ENCODE data around the gene DSE.

Gene DSE

GRCh38 chr6:116452531-116452930 lies 81.8 kb downstream of the DSE start:
- Histone ChIP-seq H3K4me3 (ENCODE audit: low read depth, low read length) (no peak overlapping the region), H3K4me1 (ENCODE audit: control insufficient read depth, insufficient read depth, low read length, unreplicated experiment) (peaks cover 13% of the 10 kb centered on the region), H3K27me3 (ENCODE audit: insufficient read depth, low read length) (no peaks in the 10 kb centered on the region), H3K27ac (ENCODE audit: low read depth, low read length) (no peak overlapping the region), H3K36me3 (ENCODE audit: insufficient read depth, low read length) (no peaks in the 10 kb centered on the region), H3K79me2 (ENCODE audit: control insufficient read depth, insufficient read depth, low read length, unreplicated experiment) (no peaks in the 10 kb centered on the region), H2AFZ (ENCODE audit: low read length, unreplicated experiment) (no peak overlapping the region)

- Histone ChIP-seq H3K79me2 (ENCODE audit: control insufficient read depth, insufficient read depth, low read length, unreplicated experiment) (no peaks in the 10 kb centered on the region), H3K27ac (ENCODE audit: low read depth, low read length) (no peak overlapping the region), H3K4me1 (ENCODE audit: control insufficient read depth, insufficient read depth, low read length, unreplicated experiment) (peaks cover under 1% of the 10 kb centered on the region), H3K36me3 (ENCODE audit: insufficient read depth, low read length) (no peaks in the 10 kb centered on the region), H3K27me3 (ENCODE audit: insufficient read depth, low read length) (no peaks in the 10 kb centered on the region), H3K4me3 (ENCODE audit: low read depth, low read length) (no peak overlapping the region), H2AFZ (ENCODE audit: low read length, unreplicated experiment) (no peak overlapping the region)
Measured at GRCh38 chr6:116456106-116456505, 85.4 kb downstream of the DSE start.

GRCh38 chr6:116456927-116457326 lies 86.2 kb downstream of the DSE start:
- H3K27ac ChIP-seq (ENCODE audit: low read depth, low read length): no peak overlapping the region
- no peaks in the 10 kb centered on the region for H3K36me3 ChIP-seq (ENCODE audit: insufficient read depth, low read length)
- no peaks in the 10 kb centered on the region for H3K27me3 ChIP-seq (ENCODE audit: insufficient read depth, low read length)
- no peaks in the 10 kb centered on the region for H3K79me2 ChIP-seq (ENCODE audit: control insufficient read depth, insufficient read depth, low read length, unreplicated experiment)
- peaks cover 4% of the 10 kb centered on the region for H3K4me1 ChIP-seq (ENCODE audit: control insufficient read depth, insufficient read depth, low read length, unreplicated experiment)
- no peak overlapping the region for H2AFZ ChIP-seq (ENCODE audit: low read length, unreplicated experiment)
- no peak overlapping the region for H3K4me3 ChIP-seq (ENCODE audit: low read depth, low read length)

GRCh38 chr6:116458264-116458663 lies 87.5 kb downstream of the DSE start:
- H3K36me3 ChIP-seq (ENCODE audit: insufficient read depth, low read length): no peaks in the 10 kb centered on the region
- no peak overlapping the region for H3K27ac ChIP-seq (ENCODE audit: low read depth, low read length)
- no peak overlapping the region for H2AFZ ChIP-seq (ENCODE audit: low read length, unreplicated experiment)
- H3K4me3 ChIP-seq (ENCODE audit: low read depth, low read length): no peak overlapping the region
- H3K27me3 ChIP-seq (ENCODE audit: insufficient read depth, low read length): no peaks in the 10 kb centered on the region
- H3K4me1 ChIP-seq (ENCODE audit: control insufficient read depth, insufficient read depth, low read length, unreplicated experiment): peaks cover 14% of the 10 kb centered on the region
- no peaks in the 10 kb centered on the region for H3K79me2 ChIP-seq (ENCODE audit: control insufficient read depth, insufficient read depth, low read length, unreplicated experiment)

- Histone ChIP-seq H3K36me3 (ENCODE audit: insufficient read depth, low read length) (no peaks in the 10 kb centered on the region), H3K79me2 (ENCODE audit: control insufficient read depth, insufficient read depth, low read length, unreplicated experiment) (no peaks in the 10 kb centered on the region), H2AFZ (ENCODE audit: low read length, unreplicated experiment) (no peak overlapping the region), H3K27ac (ENCODE audit: low read depth, low read length) (no peak overlapping the region), H3K4me1 (ENCODE audit: control insufficient read depth, insufficient read depth, low read length, unreplicated experiment) (peaks cover 17% of the 10 kb centered on the region), H3K27me3 (ENCODE audit: insufficient read depth, low read length) (no peaks in the 10 kb centered on the region), H3K4me3 (ENCODE audit: low read depth, low read length) (no peak overlapping the region)
Measured at GRCh38 chr6:116459927-116460326, 89.2 kb downstream of the DSE start.

- Histone ChIP-seq H3K36me3 (ENCODE audit: insufficient read depth, low read length) (no peaks in the 10 kb centered on the region), H3K27ac (ENCODE audit: low read depth, low read length) (no peak within 1 kb of the TSS), H3K4me1 (ENCODE audit: control insufficient read depth, insufficient read depth, low read length, unreplicated experiment) (peaks cover 17% of the 10 kb centered on the region), H3K79me2 (ENCODE audit: control insufficient read depth, insufficient read depth, low read length, unreplicated experiment) (no peaks in the 10 kb centered on the region), H2AFZ (ENCODE audit: low read length, unreplicated experiment) (peak within 1 kb of the TSS; percentile 93), H3K27me3 (ENCODE audit: insufficient read depth, low read length) (no peaks in the 10 kb centered on the region), H3K4me3 (ENCODE audit: low read depth, low read length) (peak within 1 kb of the TSS; percentile 84)
Measured at GRCh38 chr6:116461331-116461931, 90.7 kb downstream of the DSE start, which contains the start of gene CALHM6. Gene CALHM6, plus strand, starts transcription at chr6:116461375. Its CDS starts 555 bp downstream, at chr6:116461930.

- no peak overlapping the region for H3K27ac ChIP-seq (ENCODE audit: low read depth, low read length)
- H3K36me3 ChIP-seq (ENCODE audit: insufficient read depth, low read length): no peaks in the 10 kb centered on the region
- no peaks in the 10 kb centered on the region for H3K27me3 ChIP-seq (ENCODE audit: insufficient read depth, low read length)
- H3K79me2 ChIP-seq (ENCODE audit: control insufficient read depth, insufficient read depth, low read length, unreplicated experiment): no peaks in the 10 kb centered on the region
- peak overlapping the region; percentile 84 for H3K4me3 ChIP-seq (ENCODE audit: low read depth, low read length)
- peaks cover 17% of the 10 kb centered on the region for H3K4me1 ChIP-seq (ENCODE audit: control insufficient read depth, insufficient read depth, low read length, unreplicated experiment)
- peak overlapping the region; percentile 93 for H2AFZ ChIP-seq (ENCODE audit: low read length, unreplicated experiment)
Measured at GRCh38 chr6:116461932-116462885, 91.5 kb downstream of the DSE start.

- H3K4me1 ChIP-seq (ENCODE audit: control insufficient read depth, insufficient read depth, low read length, unreplicated experiment): peaks cover 17% of the 10 kb centered on the region
- no peaks in the 10 kb centered on the region for H3K36me3 ChIP-seq (ENCODE audit: insufficient read depth, low read length)
- H3K4me3 ChIP-seq (ENCODE audit: low read depth, low read length): peak overlapping the region; percentile 84
- no peak overlapping the region for H2AFZ ChIP-seq (ENCODE audit: low read length, unreplicated experiment)
- H3K27me3 ChIP-seq (ENCODE audit: insufficient read depth, low read length): no peaks in the 10 kb centered on the region
- no peak overlapping the region for H3K27ac ChIP-seq (ENCODE audit: low read depth, low read length)
- no peaks in the 10 kb centered on the region for H3K79me2 ChIP-seq (ENCODE audit: control insufficient read depth, insufficient read depth, low read length, unreplicated experiment)
Measured at GRCh38 chr6:116463301-116463700, 92.6 kb downstream of the DSE start.

GRCh38 chr6:116465246-116465645 lies 94.5 kb downstream of the DSE start:
- Histone ChIP-seq H3K4me1 (ENCODE audit: control insufficient read depth, insufficient read depth, low read length, unreplicated experiment) (peaks cover 17% of the 10 kb centered on the region), H2AFZ (ENCODE audit: low read length, unreplicated experiment) (no peak overlapping the region), H3K27me3 (ENCODE audit: insufficient read depth, low read length) (no peaks in the 10 kb centered on the region), H3K36me3 (ENCODE audit: insufficient read depth, low read length) (no peaks in the 10 kb centered on the region), H3K27ac (ENCODE audit: low read depth, low read length) (no peak overlapping the region), H3K79me2 (ENCODE audit: control insufficient read depth, insufficient read depth, low read length, unreplicated experiment) (no peaks in the 10 kb centered on the region), H3K4me3 (ENCODE audit: low read depth, low read length) (no peak overlapping the region)

- peaks cover 13% of the 10 kb centered on the region for H3K4me1 ChIP-seq (ENCODE audit: control insufficient read depth, insufficient read depth, low read length, unreplicated experiment)
- H3K36me3 ChIP-seq (ENCODE audit: insufficient read depth, low read length): no peaks in the 10 kb centered on the region
- H2AFZ ChIP-seq (ENCODE audit: low read length, unreplicated experiment): no peak overlapping the region
- H3K4me3 ChIP-seq (ENCODE audit: low read depth, low read length): no peak overlapping the region
- no peaks in the 10 kb centered on the region for H3K79me2 ChIP-seq (ENCODE audit: control insufficient read depth, insufficient read depth, low read length, unreplicated experiment)
- H3K27me3 ChIP-seq (ENCODE audit: insufficient read depth, low read length): no peaks in the 10 kb centered on the region
- no peak overlapping the region for H3K27ac ChIP-seq (ENCODE audit: low read depth, low read length)
Measured at GRCh38 chr6:116467096-116467495, 96.3 kb downstream of the DSE start.

- Histone ChIP-seq H3K27ac (ENCODE audit: low read depth, low read length) (no peak overlapping the region), H3K4me3 (ENCODE audit: low read depth, low read length) (no peak overlapping the region), H3K36me3 (ENCODE audit: insufficient read depth, low read length) (no peaks in the 10 kb centered on the region), H3K4me1 (ENCODE audit: control insufficient read depth, insufficient read depth, low read length, unreplicated experiment) (peaks cover 10% of the 10 kb centered on the region), H3K27me3 (ENCODE audit: insufficient read depth, low read length) (no peaks in the 10 kb centered on the region), H3K79me2 (ENCODE audit: control insufficient read depth, insufficient read depth, low read length, unreplicated experiment) (no peaks in the 10 kb centered on the region), H2AFZ (ENCODE audit: low read length, unreplicated experiment) (no peak overlapping the region)
Measured at GRCh38 chr6:116467514-116467913, 96.8 kb downstream of the DSE start.

All from ACC112 (cell line).